IPS-18a (cell line): ENCODE measurements around the gene ASB2.

Experiments
- H3K27ac ChIP-seq: one replicate; pipeline ENCODE4 v1.5.1; 2013; ENCODE audit warnings: low read length
- H3K27me3 ChIP-seq: one replicate; pipeline ENCODE4 v1.6.1; 2013; ENCODE audit warnings: mild to moderate bottlenecking, low read length; ENCODE audit not compliant: control insufficient read depth, insufficient read depth
- H3K36me3 ChIP-seq: one replicate; pipeline ENCODE4 v1.6.1; 2013; ENCODE audit warnings: low read depth, low read length; ENCODE audit not compliant: control insufficient read depth
- H3K4me1 ChIP-seq: one replicate; pipeline ENCODE4 v1.6.1; 2013; ENCODE audit warnings: low read depth, low read length; ENCODE audit not compliant: control insufficient read depth
- H3K4me3 ChIP-seq: one replicate; pipeline ENCODE4 v1.5.1; 2013; ENCODE audit warnings: low read length
- H3K9ac ChIP-seq: one replicate; pipeline ENCODE4 v1.6.1; 2013; ENCODE audit warnings: mild to moderate bottlenecking, low read length, moderate library complexity
- H3K9me3 ChIP-seq: one replicate; pipeline ENCODE4 v1.6.1; 2013; ENCODE audit warnings: low read depth, low read length; ENCODE audit not compliant: control insufficient read depth

Gene ASB2

GRCh38 chr14:93975791-93976476 is 436 bp downstream of the ASB2 start:
- Histone ChIP-seq H3K4me3 (no peak overlapping the region), H3K4me1 (no peaks in the 10 kb centered on the region), H3K9ac (no peak overlapping the region), H3K27me3 (no peaks in the 10 kb centered on the region), H3K27ac (no peak overlapping the region), H3K9me3 (no peaks in the 10 kb centered on the region), H3K36me3 (no peaks in the 10 kb centered on the region)

DNA sequence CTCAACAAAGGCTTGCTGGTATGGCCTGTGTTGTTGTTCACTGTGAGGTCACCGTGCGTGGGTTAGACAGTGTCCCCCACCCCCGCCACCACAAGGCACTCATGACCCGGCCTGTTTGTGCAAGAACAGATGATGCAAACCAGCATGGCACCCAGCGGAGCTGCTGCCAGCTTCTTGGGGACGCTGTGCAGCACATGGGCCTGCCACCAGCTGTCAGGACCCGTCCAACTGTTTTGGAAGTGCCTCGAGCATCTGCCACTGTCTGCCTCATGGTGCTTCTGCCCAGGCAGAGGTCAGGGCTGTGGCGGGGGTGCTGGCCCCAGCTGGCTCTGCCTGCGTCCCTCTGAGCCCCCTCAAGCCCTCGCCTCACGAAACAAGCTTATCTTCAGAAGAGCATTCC is 1.5 kb downstream of the ASB2 start:
- Histone ChIP-seq H3K9me3 (no peaks in the 10 kb centered on the region), H3K4me3 (no peak overlapping the region), H3K27me3 (no peaks in the 10 kb centered on the region), H3K27ac (no peak overlapping the region), H3K9ac (no peak overlapping the region), H3K4me1 (no peaks in the 10 kb centered on the region), H3K36me3 (no peaks in the 10 kb centered on the region)

- Histone ChIP-seq H3K9ac (no peak overlapping the region), H3K27ac (no peak overlapping the region), H3K36me3 (no peaks in the 10 kb centered on the region), H3K4me1 (no peaks in the 10 kb centered on the region), H3K27me3 (no peaks in the 10 kb centered on the region), H3K4me3 (no peak overlapping the region), H3K9me3 (no peaks in the 10 kb centered on the region)
Measured at GRCh38 chr14:93974299-93974698, 2.1 kb downstream of the ASB2 start.

GRCh38 chr14:93973607-93974006 is 2.8 kb downstream of the ASB2 start:
- H3K27ac ChIP-seq = no peak overlapping the region
- no peaks in the 10 kb centered on the region for H3K27me3 ChIP-seq
- no peaks in the 10 kb centered on the region for H3K4me1 ChIP-seq

GRCh38 chr14:93972618-93973205 is 3.7 kb downstream of the ASB2 start:
- Histone ChIP-seq H3K4me3 (no peak overlapping the region), H3K9me3 (no peaks in the 10 kb centered on the region), H3K27ac (no peak overlapping the region)

More at GRCh38 chr14:93973607-93974006, 2.8 kb downstream of the ASB2 start:
- H3K9me3 ChIP-seq = no peaks in the 10 kb centered on the region
- no peaks in the 10 kb centered on the region for H3K36me3 ChIP-seq
- H3K9ac ChIP-seq = no peak overlapping the region
- H3K4me3 ChIP-seq = no peak overlapping the region

GRCh38 chr14:93971635-93972027 is 4.7 kb downstream of the ASB2 start:
- H3K36me3 ChIP-seq = no peaks in the 10 kb centered on the region
- H3K9me3 ChIP-seq = no peaks in the 10 kb centered on the region
- H3K4me1 ChIP-seq = no peaks in the 10 kb centered on the region
- H3K27ac ChIP-seq = no peak overlapping the region
- H3K27me3 ChIP-seq = no peaks in the 10 kb centered on the region
- H3K4me3 ChIP-seq = no peak overlapping the region
- no peak overlapping the region for H3K9ac ChIP-seq

More at GRCh38 chr14:93972618-93973205, 3.7 kb downstream of the ASB2 start:
- Histone ChIP-seq H3K36me3 (no peaks in the 10 kb centered on the region), H3K27me3 (no peaks in the 10 kb centered on the region), H3K4me1 (no peaks in the 10 kb centered on the region), H3K9ac (no peak overlapping the region)

- Histone ChIP-seq H3K9me3 (no peaks in the 10 kb centered on the region), H3K4me1 (no peaks in the 10 kb centered on the region), H3K9ac (no peak overlapping the region), H3K27me3 (no peaks in the 10 kb centered on the region), H3K4me3 (no peak overlapping the region), H3K27ac (no peak overlapping the region), H3K36me3 (no peaks in the 10 kb centered on the region)
Measured at GRCh38 chr14:93970965-93971634, 5.3 kb downstream of the ASB2 start.

- Histone ChIP-seq H3K27ac (no peak overlapping the region), H3K4me1 (no peaks in the 10 kb centered on the region)
Measured at GRCh38 chr14:93970585-93970964, 5.8 kb downstream of the ASB2 start.

GRCh38 chr14:93969082-93969828 is 7.1 kb downstream of the ASB2 start:
- H3K9ac ChIP-seq = no peak overlapping the region
- no peaks in the 10 kb centered on the region for H3K27me3 ChIP-seq
- no peaks in the 10 kb centered on the region for H3K9me3 ChIP-seq
- H3K36me3 ChIP-seq = no peaks in the 10 kb centered on the region
- H3K27ac ChIP-seq = no peak overlapping the region
- H3K4me3 ChIP-seq = no peak overlapping the region
- H3K4me1 ChIP-seq = no peaks in the 10 kb centered on the region

More at GRCh38 chr14:93970585-93970964, 5.8 kb downstream of the ASB2 start:
- Histone ChIP-seq H3K27me3 (no peaks in the 10 kb centered on the region), H3K36me3 (no peaks in the 10 kb centered on the region), H3K9ac (no peak overlapping the region), H3K4me3 (no peak overlapping the region), H3K9me3 (no peaks in the 10 kb centered on the region)

DNA sequence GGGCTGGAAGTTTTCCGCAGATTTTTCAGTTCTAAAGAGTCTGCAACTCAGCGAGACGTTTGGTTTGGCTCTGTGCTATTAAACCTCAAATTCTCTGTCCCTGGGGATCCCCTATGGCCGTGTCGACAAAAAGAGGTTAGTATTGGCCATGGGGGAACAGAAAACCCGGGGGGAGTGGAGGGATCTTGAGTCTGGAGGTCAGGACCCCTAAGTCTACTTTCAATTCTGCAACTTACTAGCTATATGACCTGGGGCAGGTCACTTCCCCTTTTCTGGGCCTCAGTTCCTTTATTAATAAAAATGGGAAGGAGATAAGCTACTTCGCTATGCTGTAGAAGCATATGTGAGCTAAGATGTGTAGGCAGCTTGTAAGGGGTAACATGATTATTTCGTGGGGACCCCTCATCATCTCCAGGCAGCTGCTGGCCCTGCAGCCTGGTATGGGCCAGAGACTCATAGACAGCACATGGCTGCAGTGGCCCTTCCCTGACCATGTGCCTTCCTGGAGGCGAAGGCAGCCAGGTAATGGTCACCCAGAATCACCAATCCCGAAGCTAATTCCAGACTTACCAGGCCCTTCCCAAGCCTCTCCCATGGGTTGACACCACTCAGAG is 8.6 kb downstream of the ASB2 start:
- H3K9me3 ChIP-seq = no peaks in the 10 kb centered on the region
- no peak overlapping the region for H3K27ac ChIP-seq
- no peak overlapping the region for H3K4me3 ChIP-seq
- no peak overlapping the region for H3K9ac ChIP-seq
- H3K27me3 ChIP-seq = no peaks in the 10 kb centered on the region
- no peaks in the 10 kb centered on the region for H3K36me3 ChIP-seq
- H3K4me1 ChIP-seq = no peaks in the 10 kb centered on the region

- H3K9ac ChIP-seq = no peak overlapping the region
- no peaks in the 10 kb centered on the region for H3K36me3 ChIP-seq
- no peaks in the 10 kb centered on the region for H3K9me3 ChIP-seq
- no peaks in the 10 kb centered on the region for H3K27me3 ChIP-seq
- no peaks in the 10 kb centered on the region for H3K4me1 ChIP-seq
- no peak overlapping the region for H3K27ac ChIP-seq
- no peak overlapping the region for H3K4me3 ChIP-seq
Measured at GRCh38 chr14:93965946-93966474, 10.4 kb downstream of the ASB2 start.
